Vagina (tissue), 2 donors: ENCODE results near the gene DYDC2. TPM values are rescaled to one million over a fixed set of nuclear protein-coding genes. Genes with fewer than 3 reads are reported as not detected.

Source experiments
- DNase-seq, 2 donors: peaks; one replicate each; pipeline ENCODE4 v3.0.0-alpha.2; 2017; ENCODE audit errors: extremely low spot score in 2 of 2
- H3K27ac ChIP-seq: fragments of 200-600 bp; sonication (generic); one replicate; pipeline ENCODE4 v1.5.1; 2019
- H3K27me3 ChIP-seq: fragments of 200-600 bp; sonication (generic); one replicate; pipeline ENCODE4 v1.5.1; 2019
- H3K36me3 ChIP-seq, 2 donors: fragments of 200-600 bp; sonication (generic); one replicate each; pipeline ENCODE4 v1.5.1; 2017 to 2019
- H3K4me1 ChIP-seq: fragments of 200-600 bp; sonication (generic); one replicate; pipeline ENCODE4 v1.5.1; 2019
- H3K4me3 ChIP-seq, 2 donors: fragments of 200-600 bp; sonication (generic); 1 replicate in 1 of 2; 2 replicates in 1 of 2; pipeline ENCODE4 v1.5.1; 2016 to 2019
- H3K9me3 ChIP-seq: fragments of 200-600 bp; sonication (generic); one replicate; pipeline ENCODE4 v1.5.1; 2019
- POLR2A ChIP-seq, 2 donors: fragments of 450-650 bp; IDR thresholded peaks; one replicate each; pipeline ENCODE4 v1.6.1; 2017; ENCODE audit warnings: antibody characterized with exemption in 2 of 2, mild to moderate bottlenecking in 2 of 2, moderate library complexity in 2 of 2
- POLR2AphosphoS5 ChIP-seq, 2 donors: sonication (generic); formaldehyde crosslinking; IDR thresholded peaks; one replicate each; pipeline ENCODE4 v1.9.0; 2017; ENCODE audit warnings: antibody characterized with exemption in 2 of 2, mild to moderate bottlenecking in 2 of 2, low read depth in 1 of 2; ENCODE audit not compliant: insufficient read depth in 1 of 2
- intact Hi-C: fragments of 100-400 bp; cut with DNase I; formaldehyde crosslinking; loops from one replicate; pipeline ENCODE4 v1.15.1; 2023
- total RNA-seq: library from RNA; depleted of rRNA; stranded (reverse); fragments of >200 nt; gene quantifications from one replicate; pipeline ENCODE4 v1.2.3, GENCODE V29; 2016
- TF ChIP-seq, protein P1 (sequence below), 3 experiments: fragments of 450-650 bp in 2 of 3; fragments of 200-600 bp in 1 of 3; sonication (generic) in 1 of 3; IDR thresholded peaks; one replicate each; pipeline ENCODE4 v1.5.1; 2017 to 2019; ENCODE audit warnings: antibody characterized with exemption in 3 of 3, mild to moderate bottlenecking in 2 of 3, moderate library complexity in 2 of 3

Gene DYDC2, protein sequence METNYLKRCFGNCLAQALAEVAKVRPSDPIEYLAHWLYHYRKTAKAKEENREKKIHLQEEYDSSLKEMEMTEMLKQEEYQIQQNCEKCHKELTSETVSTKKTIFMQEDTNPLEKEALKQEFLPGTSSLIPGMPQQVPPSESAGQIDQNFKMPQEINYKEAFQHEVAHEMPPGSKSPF
- not detected for total RNA-seq

DNA sequence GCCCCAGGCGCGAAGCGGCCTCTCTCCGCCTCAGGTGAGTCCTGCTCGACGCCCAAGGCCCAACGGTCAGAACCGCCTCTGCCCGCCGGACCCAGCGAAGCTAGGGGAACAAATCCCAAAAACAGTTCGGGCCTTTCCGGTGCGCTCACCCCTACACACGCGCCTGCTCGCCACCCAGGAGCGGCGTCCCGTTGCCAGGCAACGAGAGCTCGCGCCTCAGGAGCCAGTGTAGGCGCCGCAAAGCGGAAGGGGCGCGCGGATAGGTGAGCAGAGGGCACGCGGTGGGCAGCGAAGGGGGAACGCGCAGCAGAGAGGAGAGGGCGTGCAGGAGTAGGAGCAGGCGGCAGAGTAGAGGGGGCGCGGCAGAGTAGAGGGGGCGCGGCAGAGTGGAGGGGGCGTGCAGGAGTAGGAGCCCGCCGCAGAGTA, at the start of gene DYDC2, which contains the start of gene DYDC1:
Gene DYDC2, plus strand, starts transcription at position 219 of the 426 bp plus-strand sequence. CDS start 5,663 bp downstream, outside the sequence.
Gene DYDC1, minus strand, starts transcription at position 193 of the 426 bp plus-strand sequence. CDS start 4,154 bp downstream, outside the sequence.
- DNase-seq: no peak
- no peaks in the 10 kb centered on the region for H3K27me3 ChIP-seq
- peak within 1 kb of the TSS; percentile 39 to 41 for H3K4me3 ChIP-seq
- TF ChIP-seq, protein P1, sequence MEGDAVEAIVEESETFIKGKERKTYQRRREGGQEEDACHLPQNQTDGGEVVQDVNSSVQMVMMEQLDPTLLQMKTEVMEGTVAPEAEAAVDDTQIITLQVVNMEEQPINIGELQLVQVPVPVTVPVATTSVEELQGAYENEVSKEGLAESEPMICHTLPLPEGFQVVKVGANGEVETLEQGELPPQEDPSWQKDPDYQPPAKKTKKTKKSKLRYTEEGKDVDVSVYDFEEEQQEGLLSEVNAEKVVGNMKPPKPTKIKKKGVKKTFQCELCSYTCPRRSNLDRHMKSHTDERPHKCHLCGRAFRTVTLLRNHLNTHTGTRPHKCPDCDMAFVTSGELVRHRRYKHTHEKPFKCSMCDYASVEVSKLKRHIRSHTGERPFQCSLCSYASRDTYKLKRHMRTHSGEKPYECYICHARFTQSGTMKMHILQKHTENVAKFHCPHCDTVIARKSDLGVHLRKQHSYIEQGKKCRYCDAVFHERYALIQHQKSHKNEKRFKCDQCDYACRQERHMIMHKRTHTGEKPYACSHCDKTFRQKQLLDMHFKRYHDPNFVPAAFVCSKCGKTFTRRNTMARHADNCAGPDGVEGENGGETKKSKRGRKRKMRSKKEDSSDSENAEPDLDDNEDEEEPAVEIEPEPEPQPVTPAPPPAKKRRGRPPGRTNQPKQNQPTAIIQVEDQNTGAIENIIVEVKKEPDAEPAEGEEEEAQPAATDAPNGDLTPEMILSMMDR (IDR thresholded peaks at IDR 0.05): no peak
- no peak for TF ChIP-seq POLR2AphosphoS5 (IDR thresholded peaks at IDR 0.05; ENCODE audit: insufficient read depth in 1 of 2, low read depth in 1 of 2)
- TF ChIP-seq POLR2A (IDR thresholded peaks at IDR 0.05): no peak
- no peaks in the 10 kb centered on the region for H3K36me3 ChIP-seq
- H3K4me1 ChIP-seq: peaks cover 13% of the 10 kb centered on the region
- H3K9me3 ChIP-seq: no peaks in the 10 kb centered on the region
- intact Hi-C loops: no loop called here
- no peak within 1 kb of the TSS for H3K27ac ChIP-seq

DNA sequence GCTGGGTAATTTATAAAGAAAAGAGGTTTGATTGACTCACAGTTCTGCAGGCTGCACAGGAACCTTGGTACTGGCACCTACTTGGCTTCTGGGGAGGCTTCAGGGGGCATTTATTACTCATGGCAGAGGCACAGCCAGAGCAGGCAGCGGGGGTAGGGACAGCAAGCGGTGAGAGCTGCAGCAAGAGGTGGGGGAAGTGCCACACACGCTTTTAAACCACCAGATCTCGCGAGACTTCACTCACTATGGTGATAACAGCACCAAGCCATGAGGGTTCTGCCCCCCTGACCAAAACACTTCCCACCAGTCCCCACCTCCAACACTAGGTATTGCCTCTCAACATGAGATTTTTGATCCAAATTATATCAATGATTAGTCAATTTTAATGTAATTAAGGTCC, 43.1 kb upstream of the DYDC2 start:
- H3K9me3 ChIP-seq: no peaks in the 10 kb centered on the region
- DNase-seq: no peak
- H3K4me3 ChIP-seq: no peak overlapping the region
- intact Hi-C loops: no loop called here
- H3K27me3 ChIP-seq: no peaks in the 10 kb centered on the region
- no peak for TF ChIP-seq POLR2AphosphoS5 (IDR thresholded peaks at IDR 0.05; ENCODE audit: insufficient read depth in 1 of 2, low read depth in 1 of 2)
- TF ChIP-seq, protein P1 (IDR thresholded peaks at IDR 0.05): no peak
- TF ChIP-seq POLR2A (IDR thresholded peaks at IDR 0.05): no peak
- H3K4me1 ChIP-seq: no peaks in the 10 kb centered on the region
- H3K36me3 ChIP-seq: no peaks in the 10 kb centered on the region
- no peak overlapping the region for H3K27ac ChIP-seq

DNA sequence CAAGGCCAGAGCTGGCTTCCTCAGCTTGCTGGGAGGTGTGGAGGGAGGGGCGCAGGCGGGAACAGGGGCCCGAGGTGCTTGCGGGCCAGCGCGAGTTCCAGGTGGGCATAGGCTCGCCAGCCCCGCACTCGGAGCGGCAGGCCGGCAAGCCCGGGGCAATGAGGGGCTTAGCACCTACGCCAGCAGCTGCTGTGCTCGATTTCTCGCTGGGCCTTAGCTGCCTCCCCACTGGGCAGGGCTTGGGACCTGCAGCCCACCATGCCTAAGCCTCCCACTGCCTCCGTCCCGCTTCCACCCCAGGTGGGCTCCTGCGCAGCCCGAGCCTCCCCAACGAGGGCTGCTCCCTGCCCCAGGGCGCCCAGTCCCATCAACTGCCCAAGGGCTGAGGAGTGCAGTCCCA, 41.2 kb upstream of the DYDC2 start:
- Histone ChIP-seq H3K27me3 (no peaks in the 10 kb centered on the region), H3K27ac (no peak overlapping the region), H3K4me1 (no peaks in the 10 kb centered on the region), H3K36me3 (no peaks in the 10 kb centered on the region), H3K4me3 (no peak overlapping the region), H3K9me3 (no peaks in the 10 kb centered on the region)
- TF ChIP-seq, protein P1 (IDR thresholded peaks at IDR 0.05): no peak
- no peak for TF ChIP-seq POLR2AphosphoS5 (IDR thresholded peaks at IDR 0.05; ENCODE audit: insufficient read depth in 1 of 2, low read depth in 1 of 2)
- TF ChIP-seq POLR2A (IDR thresholded peaks at IDR 0.05): no peak
- intact Hi-C loops: no loop called here
- no peak for DNase-seq

DNA sequence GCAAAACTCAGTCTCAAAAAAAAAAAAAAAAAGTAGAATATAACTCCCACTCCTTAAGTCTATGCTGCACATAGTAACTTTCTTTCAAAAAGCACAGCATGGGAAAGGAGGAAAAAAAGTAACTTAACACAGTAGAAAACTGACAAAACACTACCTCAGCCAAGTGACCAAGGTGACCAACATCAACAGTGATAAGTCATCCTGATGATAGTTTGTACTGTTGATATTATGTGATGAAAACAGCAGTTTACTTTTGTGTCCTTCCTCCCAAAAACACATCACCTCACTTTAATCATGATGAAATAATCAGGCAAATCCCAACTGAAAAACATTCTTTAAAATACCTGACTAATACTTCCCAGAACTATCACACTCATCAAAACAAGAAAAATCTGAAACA, 37.8 kb upstream of the DYDC2 start:
- H3K4me1 ChIP-seq: no peaks in the 10 kb centered on the region
- intact Hi-C loops: no loop called here
- TF ChIP-seq, protein P1 (IDR thresholded peaks at IDR 0.05): no peak
- TF ChIP-seq POLR2AphosphoS5 (IDR thresholded peaks at IDR 0.05; ENCODE audit: insufficient read depth in 1 of 2, low read depth in 1 of 2): no peak
- TF ChIP-seq POLR2A (IDR thresholded peaks at IDR 0.05): no peak
- H3K4me3 ChIP-seq: no peak overlapping the region
- no peak for DNase-seq
- no peaks in the 10 kb centered on the region for H3K36me3 ChIP-seq
- H3K9me3 ChIP-seq: no peaks in the 10 kb centered on the region
- H3K27me3 ChIP-seq: no peaks in the 10 kb centered on the region
- no peak overlapping the region for H3K27ac ChIP-seq

DNA sequence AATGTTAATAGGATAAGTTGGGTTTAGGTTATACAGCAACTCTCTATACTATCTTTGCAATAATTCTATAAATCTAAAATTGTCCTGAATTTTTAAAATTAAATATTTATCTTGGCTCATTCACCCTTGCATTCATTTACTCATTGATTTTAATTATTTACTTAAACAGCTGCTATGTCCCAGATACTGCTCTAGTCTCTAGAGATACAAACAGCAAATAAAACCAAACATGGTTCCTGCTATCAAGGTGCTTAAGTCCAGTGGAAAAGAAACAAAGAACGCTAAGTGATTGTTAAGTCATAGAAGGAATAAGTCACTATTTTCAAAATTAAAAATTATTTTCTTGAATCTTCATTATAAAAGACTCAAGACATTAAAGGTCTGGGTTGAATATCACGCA, 37.3 kb upstream of the DYDC2 start:
- intact Hi-C loops: no loop called here
- Histone ChIP-seq H3K27ac (no peak overlapping the region), H3K27me3 (no peaks in the 10 kb centered on the region), H3K9me3 (no peaks in the 10 kb centered on the region), H3K36me3 (no peaks in the 10 kb centered on the region), H3K4me1 (no peaks in the 10 kb centered on the region), H3K4me3 (no peak overlapping the region)
- no peak for DNase-seq
- TF ChIP-seq POLR2A (IDR thresholded peaks at IDR 0.05): no peak
- TF ChIP-seq, protein P1 (IDR thresholded peaks at IDR 0.05): no peak
- no peak for TF ChIP-seq POLR2AphosphoS5 (IDR thresholded peaks at IDR 0.05; ENCODE audit: insufficient read depth in 1 of 2, low read depth in 1 of 2)
